EH (cell line): ENCODE results near the gene RHOG.
"Not testable (repeated sequence)": the region's sequence is repeated elsewhere in the genome, so short reads cannot be mapped to it uniquely, and the experiment has no call there.

Source experiments
- DNase-seq: peaks from one replicate; pipeline ENCODE4 v3.0.0-alpha.2; 2015; ENCODE audit warnings: low read depth

Gene RHOG

DNA sequence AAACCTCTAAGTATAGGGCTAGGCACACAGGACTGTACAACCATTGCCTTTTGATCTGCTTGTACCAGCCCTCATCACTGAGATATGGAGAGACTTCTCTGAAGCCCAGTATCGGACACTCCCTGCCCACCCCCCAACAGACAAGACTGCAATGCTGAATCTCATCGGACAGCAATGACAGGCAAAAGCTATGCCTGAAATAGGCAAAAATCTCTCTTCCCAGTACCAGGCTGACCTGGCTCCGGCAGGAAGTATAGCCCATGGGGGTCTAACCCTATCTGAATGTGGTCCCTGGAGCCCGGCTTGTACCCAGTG is 6.5 kb downstream of the RHOG start:
- DNase-seq: no peak

GRCh38 chr11:3833449-3833848 is 7.3 kb downstream of the RHOG start:
- no peak for DNase-seq

DNA sequence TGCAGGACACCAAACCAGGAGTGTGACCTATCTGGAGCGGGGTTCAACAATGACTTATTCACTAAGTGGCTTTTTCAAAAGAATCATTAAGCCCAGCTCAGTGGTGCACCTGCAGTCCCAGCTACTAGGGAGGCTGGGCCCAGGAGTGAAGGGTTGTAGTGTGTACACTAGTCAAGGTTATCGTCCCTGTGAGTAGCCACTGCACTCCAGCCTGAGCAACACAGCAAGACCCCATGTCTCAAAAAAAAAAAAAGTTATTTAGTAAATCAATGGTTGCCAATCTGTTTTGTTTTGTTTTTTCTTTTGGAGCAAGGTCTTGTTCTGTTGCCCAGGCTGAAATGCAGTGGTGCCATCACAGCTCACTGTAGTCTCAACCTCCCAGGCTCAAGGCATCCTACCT is 7.9 kb downstream of the RHOG start:
- no peak for DNase-seq

DNA sequence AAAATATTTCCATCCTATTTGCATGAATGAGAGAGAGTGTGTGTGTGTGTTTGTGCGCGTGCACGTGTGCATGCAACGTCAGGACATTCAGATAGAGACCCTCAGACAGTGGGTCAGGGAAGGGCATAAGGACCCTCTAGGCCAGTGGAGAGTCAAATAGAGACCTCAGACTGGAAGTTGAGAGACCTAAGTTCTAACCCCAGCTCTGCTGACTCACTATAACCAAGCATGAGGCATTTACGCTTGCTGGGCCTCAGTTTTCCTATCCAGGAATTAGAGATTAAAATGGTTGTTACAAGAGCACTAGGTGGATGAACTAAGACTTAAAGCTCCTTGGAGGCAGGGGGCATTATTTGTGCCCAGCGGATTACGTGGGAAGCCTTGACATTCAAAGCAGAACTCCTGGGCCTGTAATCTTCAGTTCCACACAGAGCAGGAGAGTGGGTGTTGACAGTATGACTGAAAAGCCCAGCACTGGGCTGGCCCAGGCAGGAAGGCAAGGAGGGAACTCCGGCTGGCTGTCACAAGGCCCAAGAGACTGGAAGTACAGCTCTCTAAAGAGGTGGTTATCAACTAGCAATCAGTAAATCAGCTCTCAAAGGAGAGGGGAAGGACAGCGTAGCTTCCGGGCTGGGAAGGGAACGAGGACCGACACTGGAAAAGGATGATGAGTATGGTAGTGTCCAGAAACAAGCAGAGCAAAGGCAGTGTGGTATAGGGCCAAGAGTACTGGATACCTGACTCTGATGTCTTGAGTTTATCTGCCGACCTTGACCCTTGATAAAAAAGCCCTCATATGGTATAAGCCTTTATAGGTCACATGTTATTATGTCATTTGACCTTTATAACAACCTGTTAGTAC is 9.2 kb downstream of the RHOG start:
- DNase-seq: no peak

- no peak for DNase-seq
Observed at GRCh38 chr11:3830730-3831129, 10.0 kb downstream of the RHOG start.

DNA sequence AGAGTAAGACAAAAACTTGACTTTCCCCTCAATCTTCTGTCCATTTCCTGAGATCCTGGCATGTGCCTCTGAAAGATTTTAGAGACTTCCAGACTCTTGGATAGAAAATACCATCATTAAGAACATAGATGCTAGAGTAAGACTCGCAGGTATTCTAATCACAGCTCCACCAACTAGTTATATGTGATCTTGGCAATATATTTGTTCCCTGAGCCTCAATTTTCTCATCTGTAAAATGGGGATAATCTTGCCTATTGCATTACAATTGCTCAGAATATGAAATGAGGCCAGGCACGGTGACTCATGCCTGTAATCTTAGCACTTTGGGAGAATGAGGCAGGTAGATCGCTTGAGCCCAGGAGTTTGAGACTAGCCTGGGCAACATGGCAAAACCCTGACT is 10.7 kb downstream of the RHOG start:
- DNase-seq: no peak

- no peak for DNase-seq
Observed at GRCh38 chr11:3827434-3828186, 13.1 kb downstream of the RHOG start.

DNA sequence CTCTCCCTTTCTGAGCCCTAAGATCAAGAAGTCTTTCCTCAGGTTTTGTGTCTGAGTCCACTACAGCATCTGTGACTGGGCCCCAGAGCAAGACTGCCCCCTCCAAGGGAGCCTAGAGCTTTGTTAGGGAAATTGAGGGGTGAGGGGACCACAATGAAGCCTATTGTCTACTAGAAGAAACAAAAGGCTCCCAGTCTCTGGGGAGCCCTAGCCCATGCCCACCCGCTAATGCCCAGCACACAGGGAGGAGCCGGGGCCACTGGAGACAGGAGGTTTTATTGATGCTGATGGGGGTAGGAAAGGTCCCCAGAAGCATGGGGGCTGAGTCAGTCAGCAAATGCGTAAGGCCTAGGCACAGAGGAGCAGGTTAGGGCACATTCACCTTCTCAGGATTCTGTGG is 14.0 kb downstream of the RHOG start:
- DNase-seq: no peak

DNA sequence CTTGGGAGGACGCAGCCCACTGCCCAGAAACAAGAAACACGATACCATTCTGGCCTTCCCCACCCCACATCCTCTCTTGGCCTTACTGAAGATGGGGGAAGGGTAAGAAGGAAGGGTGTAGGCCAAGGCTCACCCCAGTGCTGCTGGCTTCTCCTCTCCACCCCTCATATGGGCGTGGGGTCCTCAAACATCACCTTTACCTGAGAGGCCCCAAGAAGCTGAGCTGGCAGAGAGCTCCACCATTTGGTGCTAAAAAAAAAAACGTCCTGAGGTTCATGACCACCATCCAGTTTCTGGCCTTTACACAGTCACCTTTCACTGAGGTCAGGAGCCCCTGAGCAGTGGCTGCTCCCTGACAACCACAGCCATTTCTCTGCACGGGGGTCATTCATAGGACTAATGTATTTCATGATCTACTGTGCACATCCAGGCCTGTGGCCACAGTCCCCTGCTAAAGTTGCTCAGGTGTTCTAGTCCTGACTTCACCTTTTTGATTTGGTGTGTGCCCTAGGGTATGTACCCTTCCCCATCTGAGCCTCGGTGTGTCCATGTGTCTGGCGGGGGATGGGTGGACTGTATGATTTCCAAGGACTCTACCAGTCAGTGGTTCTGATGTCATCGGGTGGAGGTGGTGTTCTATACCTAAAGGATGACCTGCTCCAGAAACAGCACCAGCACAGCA is 15.1 kb downstream of the RHOG start:
- DNase-seq: no peak

DNA sequence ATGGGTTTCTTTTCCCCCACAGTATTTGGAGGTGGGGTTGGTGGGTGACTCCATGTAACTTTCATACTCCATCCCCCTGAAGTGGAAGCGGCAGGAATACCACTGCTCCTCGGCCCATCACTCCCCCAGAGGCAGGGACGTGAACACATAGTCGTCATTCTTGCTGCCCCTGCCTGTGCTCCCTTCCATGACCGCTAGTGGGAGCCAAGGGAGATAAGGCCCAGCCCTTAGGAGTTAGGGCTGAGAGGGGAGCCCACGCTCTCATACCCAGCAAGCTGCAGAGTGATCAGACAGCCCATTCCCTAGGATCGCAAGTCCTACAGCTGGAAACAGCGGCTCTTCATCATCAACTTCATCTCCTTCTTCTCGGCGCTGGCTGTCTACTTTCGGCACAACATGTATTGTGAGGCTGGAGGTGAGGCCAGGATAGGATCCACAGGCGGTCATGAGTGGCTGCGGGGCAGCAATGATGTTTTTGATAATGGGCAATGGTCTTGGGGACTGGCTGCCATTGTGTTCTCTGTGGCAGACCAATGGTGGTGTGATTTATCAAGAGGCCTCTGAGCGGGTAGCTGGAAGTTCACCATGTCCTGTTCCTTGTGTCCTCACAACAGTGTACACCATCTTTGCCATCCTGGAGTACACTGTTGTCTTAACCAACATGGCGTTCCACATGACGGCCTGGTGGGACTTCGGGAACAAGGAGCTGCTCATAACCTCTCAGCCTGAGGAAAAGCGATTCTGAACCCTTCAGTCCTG is 15.9 kb downstream of the RHOG start:
- peak; percentile 41 for DNase-seq

DNA sequence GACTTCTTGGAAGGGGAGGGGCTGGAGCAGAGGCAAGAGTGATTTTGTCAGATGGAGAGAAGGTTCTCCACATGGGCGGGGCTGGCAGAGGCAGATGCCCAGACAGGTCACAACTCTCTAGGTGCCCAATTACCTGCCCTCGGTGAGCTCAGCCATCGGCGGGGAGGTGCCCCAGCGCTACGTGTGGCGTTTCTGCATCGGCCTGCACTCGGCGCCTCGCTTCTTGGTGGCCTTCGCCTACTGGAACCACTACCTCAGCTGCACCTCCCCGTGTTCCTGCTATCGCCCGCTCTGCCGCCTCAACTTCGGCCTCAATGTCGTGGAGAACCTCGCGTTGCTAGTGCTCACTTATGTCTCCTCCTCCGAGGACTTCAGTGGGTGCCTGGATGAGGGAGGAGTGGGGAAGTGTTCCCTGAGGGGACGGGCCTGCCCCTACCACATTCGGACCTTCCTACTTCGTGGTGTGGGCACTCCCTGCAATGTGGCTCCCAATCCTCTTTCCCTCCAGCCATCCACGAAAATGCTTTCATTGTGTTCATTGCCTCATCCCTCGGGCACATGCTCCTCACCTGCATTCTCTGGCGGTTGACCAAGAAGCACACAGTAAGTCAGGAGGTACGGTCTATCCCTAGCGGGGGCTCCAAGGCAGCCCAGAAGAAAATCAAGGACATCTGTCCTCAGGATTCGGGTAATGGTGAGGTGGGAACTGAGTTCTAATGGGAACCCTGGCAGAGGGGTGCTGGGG is 16.8 kb downstream of the RHOG start:
- DNase-seq: no peak

DNA sequence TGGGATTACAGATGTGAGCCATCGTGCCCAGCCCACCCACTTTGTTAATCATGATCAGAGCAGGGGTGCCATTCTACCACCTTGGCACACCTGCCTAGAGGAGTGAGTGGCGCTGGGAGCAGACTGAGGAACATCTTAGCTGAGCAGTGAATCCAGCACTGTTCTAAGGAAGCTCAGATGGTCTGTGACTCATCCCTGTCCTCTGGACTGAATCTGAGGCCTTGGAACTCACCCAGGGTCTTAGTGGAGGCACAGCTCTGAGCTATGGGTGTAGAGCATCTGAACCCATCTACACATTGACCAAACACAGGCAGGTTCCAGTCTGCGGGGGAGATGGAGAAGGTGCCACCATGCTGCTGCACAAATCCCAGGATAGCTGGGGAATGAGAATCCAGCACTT is 17.5 kb downstream of the RHOG start:
- peak; percentile 87 for DNase-seq

GRCh38 chr11:3822312-3822711 is 18.4 kb downstream of the RHOG start:
- DNase-seq: no peak

- no peak for DNase-seq
Observed at GRCh38 chr11:3820971-3821370, 19.8 kb downstream of the RHOG start.

DNA sequence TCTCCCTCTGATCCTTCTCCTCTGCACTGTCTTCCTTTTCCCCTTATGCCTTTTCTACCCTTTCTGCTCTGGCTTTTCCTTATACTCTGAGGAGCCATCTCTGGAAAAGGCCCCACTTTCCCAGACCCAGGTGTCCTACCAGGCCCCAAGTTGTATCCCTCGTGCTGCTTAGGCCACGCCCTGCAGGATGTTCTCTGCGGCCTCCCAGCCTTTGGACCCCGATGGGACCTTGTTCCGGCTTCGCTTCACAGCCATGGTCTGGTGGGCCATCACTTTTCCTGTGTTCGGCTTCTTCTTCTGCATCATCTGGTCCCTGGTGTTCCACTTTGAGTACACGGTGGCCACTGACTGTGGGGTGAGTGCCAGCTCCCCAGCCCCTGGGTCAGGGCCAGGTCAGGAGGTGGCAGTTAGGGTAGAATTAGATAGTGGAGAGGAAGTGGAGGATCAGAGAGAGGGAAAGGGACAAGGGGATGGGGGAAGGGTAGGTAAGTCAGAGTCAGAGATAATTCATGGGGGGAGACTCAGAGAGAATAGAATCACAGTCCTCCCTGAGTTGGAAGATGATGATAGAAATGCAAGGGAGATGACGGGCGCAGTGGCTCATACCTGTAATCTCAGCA is 23.5 kb downstream of the RHOG start:
- DNase-seq: no peak

- DNase-seq: no peak
Observed at GRCh38 chr11:3816673-3817072, 24.1 kb downstream of the RHOG start.

DNA sequence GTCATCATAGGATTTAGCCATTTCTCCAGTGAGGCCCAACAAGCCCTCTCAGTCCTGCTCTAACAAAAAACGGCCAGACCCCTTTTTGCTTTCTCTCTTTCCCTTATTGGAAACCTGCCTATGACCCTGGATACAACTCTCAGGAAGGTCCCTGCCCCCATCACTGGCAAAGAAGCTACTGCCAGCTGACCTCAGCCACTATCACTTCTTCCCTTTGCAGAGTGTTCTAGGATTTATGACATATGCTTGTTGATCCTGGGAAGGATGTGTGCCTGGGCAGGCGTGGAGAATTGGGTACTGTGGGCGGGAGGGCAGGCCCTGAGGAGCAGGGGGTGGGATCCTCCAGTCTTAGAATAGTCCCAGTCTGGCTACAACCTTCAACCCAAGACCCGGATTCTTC is 24.9 kb downstream of the RHOG start:
- DNase-seq: no peak

- not testable (repeated sequence) for DNase-seq
Observed at GRCh38 chr11:3814832-3815231, 25.9 kb downstream of the RHOG start.

- peak; percentile 41 for DNase-seq
Observed at GRCh38 chr11:3810951-3811350, 29.8 kb downstream of the RHOG start.

GRCh38 chr11:3810446-3810845 is 30.3 kb downstream of the RHOG start:
- DNase-seq: no peak

GRCh38 chr11:3809624-3809928 is 31.2 kb downstream of the RHOG start:
- no peak for DNase-seq
